HG03025 (cell line): ENCODE data around the gene L3MBTL4.
"Not testable (repeated sequence)": the region's sequence is repeated elsewhere in the genome, so short reads cannot be mapped to it uniquely, and the experiment has no call there.

Experiments used
- ATAC-seq: cut with Tn5 transposase; IDR thresholded peaks from one replicate; pipeline ENCODE4 v1.9.1; 2021; ENCODE audit warnings: mild to moderate bottlenecking, moderate library complexity; ENCODE audit not compliant: unreplicated experiment, low FRiP score

Gene L3MBTL4

DNA sequence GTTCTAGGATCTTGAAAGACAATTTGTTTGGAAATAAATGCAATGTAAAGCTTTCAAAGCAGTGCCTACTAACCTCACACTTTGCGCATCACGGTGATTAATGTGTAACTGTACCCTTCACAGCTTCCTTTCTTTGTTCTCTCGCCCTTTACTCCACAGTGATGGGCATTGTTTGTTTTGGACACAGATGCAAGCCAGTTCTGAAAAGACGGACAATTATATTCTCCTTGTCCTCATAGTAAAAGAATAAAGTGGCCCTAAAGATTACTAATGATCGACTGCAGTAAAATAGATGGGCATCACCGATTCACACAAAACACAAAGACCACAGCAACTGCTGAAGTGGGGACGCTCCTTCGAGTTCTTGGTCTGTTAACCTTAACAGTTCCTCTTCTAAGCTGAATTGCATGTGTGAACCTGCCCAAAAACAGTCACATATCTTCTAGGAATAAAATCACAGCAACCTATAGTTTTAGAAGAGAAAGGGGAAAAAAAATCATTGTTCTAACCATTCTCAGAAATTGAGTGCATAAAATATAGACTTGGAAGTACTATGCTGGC lies 7.7 kb downstream of the L3MBTL4 start:
- ATAC-seq: no peak

DNA sequence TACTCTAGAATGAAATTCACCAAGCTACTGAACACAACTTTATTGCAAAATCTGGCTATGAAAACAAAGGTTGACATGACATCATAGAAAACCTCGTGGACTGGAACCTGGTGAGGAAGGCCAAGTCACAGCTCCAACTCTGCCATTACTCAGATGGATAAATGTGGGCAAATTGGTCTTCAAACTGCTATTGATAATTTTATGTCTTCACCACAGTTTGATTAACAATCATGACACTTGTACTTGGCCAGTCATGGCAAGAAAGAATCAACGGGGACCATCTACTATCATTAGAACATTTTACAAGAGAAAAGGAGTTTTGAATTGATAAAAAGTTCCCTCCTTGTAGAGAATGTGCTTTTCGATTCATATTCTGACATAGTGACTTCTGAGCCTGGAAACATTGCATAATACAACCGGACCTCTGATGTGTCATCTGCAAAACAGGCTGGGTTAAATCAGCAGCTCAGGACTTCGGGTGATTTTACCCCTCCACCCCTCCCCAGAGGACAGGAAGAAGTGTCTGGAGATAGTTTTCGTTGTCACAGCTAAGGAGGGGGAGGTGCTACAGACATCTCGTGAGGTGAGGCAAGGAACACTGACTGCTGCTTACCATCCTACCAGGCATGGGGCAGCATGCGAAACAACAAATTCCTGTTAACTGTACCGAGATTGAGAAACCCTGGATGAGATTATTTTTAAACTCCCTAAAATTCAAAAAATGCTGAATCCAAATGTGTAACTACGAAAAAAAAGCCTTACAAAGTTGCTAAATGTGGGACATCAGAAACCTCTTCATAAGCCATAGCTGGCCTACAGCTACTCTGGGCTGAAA lies 8.4 kb downstream of the L3MBTL4 start:
- no peak for ATAC-seq

DNA sequence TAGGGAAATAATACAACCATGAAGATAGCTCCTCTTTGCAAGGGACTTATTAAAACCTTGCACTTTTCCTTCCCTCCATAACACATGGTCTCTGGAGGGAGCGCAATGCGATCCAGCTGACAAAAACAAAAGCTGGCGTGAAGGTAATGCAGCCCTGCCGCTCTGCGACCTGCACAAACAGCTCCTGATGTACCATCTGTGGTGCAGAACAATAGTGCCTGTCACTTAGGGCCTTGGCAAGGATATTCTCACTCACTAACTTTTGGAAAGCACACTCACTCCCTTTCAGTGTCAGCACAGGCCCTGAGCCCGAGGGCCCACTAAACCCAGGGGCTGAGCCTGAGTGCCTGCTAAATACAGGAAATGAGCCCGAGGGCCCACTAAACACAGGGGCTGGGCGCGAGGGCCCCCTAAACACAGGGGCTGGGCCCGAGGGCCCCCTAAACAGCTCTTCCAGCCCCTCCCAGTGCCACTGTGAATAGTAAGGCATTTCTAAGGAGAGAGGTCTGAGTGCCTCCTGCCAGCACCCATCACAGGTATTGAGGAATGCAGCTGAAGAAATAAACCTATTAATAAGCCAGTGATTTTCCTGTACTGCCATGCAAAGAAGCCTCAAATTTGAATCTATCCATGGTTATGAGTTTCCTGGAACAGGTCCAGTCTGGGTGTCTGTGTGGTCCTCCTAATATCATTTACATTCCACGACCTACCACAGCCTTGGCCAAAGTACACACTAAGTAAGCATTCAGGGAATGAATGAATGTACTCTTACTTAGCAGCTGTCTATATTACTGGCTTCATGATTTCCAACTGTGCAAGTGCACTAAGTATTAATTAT lies 9.3 kb downstream of the L3MBTL4 start:
- ATAC-seq: no peak

DNA sequence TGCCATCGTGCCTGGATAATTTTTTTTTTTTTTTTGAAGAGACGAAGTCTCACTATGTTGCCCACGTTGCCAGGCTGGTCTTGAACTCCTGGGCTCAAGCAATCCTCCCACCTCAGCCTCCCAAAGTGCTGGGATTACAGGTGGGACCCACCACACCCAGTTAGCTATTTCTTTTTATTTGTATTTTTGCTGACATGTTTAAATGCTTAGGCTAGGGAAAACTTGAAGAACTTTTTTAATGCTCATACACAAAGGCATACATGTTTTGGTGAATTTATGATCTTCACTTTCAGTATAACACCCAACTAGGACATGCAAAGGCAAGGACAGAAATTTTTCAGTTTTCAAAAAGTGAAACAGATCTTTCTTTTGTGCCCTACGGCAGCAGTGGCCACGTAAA lies 9.9 kb downstream of the L3MBTL4 start:
- ATAC-seq: no peak

DNA sequence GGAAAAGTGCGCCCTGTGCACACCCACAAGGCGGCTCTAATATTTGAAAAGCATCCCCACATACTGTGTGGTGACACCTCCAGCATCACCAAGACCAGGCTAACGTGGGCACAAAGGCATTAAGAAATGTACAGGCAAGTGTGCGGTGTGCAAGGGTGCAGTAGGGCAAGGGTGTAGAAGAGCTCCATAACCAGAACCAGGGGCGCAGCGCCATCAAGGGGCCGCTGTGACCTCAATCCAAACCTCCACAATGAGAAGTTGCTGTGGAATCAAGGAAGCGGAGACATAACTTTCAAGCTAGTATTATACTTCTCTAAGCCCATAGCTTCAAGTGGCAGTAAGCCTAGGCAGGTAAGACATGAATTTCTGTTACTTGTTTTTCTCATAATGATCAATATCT lies 13.0 kb downstream of the L3MBTL4 start:
- no peak for ATAC-seq

DNA sequence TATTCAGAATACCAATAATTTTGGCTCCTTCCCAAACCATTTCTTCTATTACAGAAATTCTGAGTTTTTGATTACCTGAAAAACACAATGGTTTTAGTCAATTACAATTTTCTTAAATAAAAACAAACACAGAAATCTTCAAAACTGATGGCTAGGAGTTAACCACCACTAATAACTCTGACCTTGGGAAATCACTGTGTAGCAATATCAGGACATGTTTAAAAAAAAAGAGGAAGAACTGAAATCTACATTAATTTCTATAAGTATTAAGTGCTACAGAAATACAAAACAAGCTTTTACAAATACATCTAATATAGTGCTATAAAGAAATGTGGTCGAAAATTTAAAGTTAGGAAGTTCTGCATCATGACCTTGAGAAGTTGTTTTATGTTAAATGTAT lies 14.9 kb downstream of the L3MBTL4 start:
- ATAC-seq: no peak

DNA sequence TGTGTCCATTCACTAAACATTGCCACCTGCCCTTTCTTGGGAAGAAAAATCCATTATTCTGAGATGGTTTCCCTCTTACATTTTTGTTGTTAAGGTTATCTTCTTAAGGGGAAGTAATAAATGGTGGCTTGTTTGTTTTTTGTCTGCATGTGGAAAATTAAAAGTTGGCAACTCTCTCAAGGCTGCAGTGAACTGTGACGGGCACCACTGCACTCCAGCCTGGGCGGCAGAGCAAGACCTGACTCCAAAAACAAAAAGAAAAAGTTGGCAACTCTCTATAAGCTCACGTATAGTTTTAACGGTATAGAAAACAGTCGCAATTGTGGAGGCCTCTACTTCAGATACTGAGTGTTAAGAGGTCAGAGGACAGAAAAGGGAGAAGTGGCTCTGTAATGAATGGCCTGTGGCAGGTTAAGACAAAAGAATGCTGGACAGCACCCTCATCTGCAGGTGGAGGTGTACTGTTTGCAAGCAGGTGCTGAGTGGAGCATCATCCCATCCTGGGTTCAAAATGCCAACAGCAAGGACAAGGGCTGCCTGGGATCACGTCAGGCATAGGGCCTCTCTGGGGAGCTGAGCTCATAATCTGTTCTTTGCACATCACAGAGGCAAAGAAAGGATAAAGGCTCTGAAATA lies 16.7 kb downstream of the L3MBTL4 start:
- no peak for ATAC-seq

DNA sequence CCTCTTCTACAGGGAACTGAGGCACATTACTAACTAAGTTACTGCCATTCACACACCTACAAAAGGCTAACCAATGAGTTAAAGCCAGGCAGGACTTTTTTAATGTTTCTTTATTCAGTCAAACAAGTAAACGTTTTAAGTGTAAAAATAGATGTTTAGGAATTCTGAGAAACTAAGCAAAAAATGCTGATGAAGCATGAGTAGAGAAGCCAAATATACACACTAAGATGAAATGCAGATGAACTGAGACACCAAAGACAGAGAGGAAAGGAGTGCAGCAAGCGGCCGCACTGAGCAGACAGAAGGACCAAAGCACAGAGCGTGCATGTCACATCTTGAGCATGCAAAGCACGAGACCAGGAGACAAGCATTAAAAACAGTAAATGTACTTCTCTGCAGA lies 17.9 kb downstream of the L3MBTL4 start:
- ATAC-seq: no peak

DNA sequence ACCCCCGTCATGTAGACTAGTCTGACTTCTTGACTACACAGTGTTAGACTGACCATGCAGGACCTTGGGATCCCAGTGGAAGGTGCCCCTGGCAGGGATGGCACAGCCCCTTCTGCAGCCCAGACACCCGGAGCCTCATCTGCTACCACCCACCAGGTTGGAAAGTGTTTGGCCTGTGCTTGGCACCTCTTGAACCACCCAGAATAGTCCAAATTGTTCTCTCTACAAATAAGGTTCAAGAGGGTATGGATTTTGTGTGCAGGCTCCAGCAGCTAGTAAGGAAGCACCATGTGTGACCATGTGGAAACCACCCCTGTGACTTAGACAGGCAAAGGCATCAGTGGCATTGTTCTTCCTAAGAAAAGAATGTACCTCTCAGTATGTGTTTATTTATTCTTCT lies 18.4 kb downstream of the L3MBTL4 start:
- ATAC-seq: no peak

DNA sequence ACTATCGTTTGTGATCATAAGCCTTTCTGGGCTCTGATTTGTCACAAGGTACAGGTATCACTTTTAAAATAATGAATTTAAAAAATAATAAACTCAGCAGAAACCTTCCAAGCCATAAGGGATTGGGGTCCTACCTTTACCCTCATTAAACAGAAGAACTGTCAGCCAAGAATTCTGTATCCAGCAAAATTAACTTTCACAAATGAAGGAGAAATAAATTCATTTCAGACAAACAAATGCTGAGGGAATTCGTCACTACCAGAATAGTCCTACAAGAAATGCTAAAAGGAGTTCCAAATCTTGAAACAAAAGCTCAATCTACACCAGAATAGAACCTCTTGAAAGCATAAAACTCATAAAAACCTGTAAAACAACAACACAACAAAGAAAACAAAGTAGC lies 25.7 kb downstream of the L3MBTL4 start:
- no peak for ATAC-seq

DNA sequence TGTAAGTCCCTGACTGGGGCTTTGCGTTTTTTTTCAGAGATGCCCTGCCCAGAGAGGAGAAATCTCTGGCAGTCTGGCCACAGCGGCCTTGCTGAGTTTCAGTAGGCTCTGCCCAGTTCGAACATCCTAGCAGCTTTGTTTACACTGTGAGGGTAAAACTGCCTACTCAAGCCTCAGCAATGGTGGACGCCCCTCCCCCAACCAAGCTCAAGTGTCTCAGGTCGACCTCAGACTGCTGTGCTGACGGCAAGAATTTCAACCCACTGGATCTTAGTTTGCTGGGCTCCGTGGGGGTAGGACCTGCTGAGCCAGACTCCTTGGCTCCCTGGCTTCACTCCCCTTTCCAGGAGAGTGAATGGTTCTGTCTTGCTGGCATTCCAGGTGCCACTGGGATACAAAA lies 31.7 kb downstream of the L3MBTL4 start:
- no peak for ATAC-seq

DNA sequence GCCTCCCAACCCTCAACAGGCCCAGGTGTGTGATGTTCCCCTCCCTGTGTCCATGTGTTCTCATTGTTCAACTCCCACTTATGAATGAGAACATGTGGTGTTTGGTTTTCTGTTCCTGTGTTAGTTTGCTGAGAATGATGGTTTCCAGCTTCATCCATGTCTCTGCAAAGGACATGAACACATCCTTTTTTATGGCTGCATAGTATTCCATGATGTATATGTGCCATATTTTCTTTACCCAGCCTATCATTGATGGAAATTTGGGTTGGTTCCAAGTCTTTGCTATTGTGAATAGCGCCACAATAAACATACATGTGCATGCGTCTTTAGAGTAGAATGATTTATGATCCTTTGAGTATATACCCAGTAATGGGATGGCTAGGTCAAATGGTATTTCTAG lies 37.2 kb downstream of the L3MBTL4 start:
- not testable (repeated sequence) for ATAC-seq

DNA sequence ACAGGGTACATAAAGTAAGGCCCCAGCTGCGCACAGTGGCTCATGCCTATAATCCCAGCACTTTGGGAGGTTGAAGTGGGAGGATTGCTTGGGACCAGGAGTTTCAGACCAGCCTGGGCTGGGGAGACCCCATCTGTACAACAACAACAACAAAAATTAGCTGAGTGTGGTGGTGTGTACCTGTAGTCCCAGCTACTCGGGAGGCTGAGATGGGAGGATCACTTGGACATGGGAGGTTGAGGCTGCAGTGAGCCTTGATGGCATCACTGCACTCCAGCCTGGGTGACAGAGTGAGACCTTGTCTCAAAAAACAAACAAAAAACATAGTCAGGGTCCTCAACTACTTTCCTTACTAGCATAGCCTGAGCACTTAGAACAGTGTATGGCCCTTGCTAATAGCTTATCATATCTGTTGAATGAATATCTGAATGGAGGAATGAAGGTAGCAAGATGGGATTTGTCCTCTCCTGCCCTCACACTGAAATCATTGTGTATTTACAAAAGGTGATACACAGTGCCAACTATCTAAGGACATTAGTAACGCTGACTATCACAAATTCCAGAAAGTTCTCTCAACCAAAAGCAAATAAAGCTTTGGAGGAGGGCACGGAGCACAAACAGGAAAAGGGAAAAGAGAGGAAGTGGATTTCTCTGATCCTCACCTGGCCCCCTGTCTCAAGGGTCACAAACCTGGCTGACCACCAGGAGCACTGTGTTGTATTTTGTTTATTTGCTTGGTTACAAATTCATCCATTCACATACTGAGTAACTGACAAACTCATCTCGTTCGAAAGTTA lies 38.1 kb downstream of the L3MBTL4 start:
- no peak for ATAC-seq

DNA sequence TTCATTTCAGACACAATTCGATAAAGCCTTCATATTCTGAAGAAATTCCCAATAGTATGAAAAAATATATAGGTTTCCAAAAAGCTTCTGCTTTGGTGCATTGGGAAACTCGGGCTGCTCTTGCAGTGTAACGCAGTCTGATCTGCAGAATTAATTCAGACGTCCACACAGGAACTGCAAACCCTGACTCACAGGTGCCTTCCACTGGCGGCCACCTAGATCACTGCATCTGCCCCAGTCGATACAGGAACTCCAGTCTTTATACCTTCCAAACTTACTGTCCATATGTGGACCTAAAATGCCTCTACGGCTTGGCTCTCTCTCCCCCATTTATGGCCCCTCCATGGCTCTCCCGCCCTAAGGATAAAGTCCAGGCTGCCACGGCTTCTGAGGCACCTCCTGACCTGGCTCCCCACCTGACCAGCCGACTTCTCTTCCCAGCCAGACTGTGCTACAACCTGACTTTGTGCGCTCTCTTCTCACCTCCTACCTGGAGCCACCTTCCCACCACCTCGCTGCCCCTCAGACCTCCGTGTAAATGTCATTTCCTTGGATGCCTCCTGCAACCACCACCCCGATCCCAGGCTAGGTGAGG lies 39.7 kb downstream of the L3MBTL4 start:
- no peak for ATAC-seq

DNA sequence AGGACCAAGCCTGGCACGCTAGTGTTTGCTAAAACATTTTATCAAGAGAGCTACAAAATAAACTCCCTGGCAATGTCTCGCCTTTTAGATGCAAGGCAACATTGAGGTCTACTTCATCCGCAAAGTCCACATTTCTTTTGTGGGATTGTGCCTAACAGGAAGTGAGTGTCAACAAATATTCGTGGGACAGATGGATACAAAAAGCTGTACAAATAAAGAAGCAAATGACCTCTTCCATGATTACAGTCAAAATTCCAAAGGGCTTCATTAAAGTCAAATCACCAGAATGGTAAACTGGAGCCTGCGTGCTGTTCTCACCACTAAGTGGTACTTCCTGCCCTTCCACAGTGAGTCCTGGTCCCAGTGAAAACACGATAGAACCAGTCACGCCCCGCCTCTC lies 40.4 kb downstream of the L3MBTL4 start:
- ATAC-seq: no peak

DNA sequence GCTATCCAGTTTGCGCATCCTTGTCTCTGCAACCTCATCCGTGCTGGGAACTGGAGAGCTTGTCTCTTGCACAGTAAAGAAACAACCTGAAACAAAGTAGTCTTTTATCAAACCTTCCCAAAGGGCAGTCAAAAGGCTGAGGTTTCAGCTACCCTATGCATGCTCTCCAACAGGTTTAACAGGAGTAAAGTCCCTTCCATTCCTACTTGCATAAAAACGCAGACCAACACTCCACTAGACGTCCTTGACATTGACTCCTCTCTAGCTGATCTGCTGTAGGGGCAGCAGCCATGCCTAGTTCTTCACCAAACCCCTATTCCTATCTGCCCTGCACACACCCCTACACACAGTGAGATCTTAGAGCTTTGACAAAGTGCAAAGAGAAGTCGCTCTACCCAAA lies 41.5 kb downstream of the L3MBTL4 start:
- no peak for ATAC-seq

DNA sequence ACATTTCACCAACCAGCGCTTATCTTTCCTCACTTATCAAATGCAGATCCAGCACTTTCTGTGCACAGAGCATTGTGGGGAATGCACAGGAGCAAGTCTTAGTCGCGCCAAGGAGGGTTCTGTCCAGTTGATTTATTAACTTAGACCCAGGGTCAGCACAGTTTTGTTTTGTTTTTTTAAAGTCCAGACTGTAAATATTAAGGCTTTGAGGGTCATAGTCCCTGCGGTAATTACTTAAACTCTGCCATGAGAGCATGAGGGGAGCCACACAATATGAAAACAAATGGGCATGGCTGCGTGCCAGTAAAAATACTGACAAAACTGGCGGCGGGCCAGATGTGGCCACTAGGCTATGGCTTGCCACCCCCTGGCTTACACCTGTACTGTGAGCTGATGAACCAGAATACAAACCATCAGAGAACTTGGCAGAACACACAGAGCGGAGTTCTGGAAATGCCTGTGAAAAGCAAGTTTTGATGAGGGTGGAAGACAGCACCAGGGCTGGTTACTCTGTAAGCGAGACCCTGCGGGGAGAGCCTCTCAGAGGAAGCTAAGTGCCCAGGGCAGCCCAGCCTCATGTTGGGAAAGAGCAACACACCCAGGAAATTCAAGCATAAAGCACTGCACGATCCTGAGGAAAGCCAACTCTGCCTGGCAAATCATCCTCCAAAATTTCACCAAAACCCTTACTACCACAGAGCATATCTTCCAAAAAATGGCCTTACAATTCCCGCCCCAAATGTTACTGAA lies 43.6 kb downstream of the L3MBTL4 start:
- no peak for ATAC-seq

DNA sequence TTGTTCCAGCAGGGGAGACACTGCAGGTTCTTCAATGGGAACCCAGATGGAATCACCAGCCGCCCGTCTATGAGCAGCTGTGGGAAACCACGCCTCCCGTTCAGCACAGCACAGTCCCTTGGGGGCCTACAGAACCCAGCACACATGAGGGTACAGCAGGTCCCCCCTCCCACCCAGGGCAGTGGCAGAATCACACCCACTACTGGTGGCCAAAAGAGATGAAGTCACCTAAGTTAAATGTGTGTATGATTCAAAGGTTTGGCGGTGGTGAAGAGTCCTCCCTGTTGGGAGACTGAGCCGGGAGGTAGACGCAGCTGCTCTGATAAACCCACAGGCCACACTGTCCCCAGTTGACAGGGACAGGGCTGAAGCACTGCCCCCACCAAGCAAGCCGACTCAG lies 44.3 kb downstream of the L3MBTL4 start:
- no peak for ATAC-seq

DNA sequence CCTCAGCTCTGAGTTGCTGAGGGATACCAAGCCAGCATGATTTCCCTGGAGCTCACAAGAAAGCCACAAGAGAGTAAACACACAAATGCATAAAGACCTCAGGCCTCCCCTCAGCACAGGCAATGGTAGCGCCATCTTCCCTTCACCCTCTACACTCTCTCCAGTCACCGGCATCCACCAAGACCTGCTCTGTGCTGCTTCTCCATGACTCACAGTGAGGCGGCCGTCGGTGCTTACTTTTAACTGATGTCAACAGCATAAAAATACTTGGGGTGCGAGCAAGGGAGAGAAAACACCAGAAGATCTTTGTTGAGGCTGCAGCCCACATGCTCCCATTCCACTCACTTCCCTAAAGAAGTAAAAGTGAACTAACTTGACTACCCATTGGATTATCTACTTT lies 46.7 kb downstream of the L3MBTL4 start:
- ATAC-seq: no peak
